ENCODE measurements around the gene RINT1.

The RINT1 gene

DNA sequence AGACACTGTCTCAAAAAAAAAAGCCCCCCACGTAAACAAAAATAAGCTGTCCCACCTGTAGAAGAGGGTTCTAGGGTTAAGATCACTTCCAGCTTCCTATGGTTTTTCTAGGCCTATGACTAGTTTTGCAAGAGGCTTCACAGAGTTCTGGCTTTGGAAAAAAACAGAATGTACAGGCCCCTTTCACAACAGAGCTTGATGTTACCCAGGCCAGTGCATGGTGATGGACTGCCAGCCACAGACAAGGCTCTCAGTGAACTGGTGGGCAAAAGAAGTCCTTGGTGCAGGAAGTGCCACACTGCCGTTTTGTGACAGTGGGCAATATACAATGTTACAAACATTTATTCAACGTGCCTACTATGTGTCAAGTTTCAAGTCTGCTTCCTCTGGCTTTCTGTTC lies 67.5 kb downstream of the RINT1 start:
- DNase-seq (ENCODE audit: low spot score), result no peak

DNA sequence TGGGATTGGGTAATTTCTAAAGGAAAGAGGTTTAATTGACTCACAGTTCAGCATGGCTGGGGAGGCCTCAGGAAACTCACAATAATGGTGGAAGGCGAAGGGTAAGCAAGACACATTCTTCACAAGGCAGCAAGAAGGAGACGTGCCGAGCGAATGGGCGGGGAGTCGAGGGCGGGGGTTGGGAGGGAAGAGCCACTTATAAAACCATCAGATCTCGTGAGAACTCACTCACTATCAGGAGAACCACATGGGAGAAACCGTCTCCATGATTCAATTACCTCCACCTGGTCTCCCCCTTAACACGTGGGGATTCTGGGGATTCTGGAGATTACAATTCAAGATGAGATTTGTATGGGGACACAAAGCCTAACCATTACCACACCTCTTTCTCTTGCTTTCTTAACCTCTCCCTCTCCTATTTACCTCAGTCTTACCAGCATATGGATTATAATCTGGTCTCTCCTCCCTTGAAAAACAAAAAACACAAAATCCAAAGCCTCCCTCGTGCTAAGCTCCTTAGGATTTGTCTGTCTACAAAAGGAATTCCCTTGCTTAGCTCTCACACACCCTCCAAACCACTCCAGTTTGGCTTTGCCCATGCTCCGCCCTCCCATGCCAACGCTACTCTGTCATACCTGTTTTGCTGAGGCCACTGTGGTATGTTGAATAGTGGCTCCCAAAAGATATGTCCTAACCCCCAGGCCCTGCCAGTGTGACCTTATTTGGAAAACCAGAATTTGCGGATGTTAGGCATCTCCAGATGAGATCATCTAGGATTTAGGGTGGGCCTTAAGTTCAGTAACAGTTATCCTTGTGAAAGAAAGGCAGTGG lies 68.9 kb downstream of the RINT1 start:
- no peak for DNase-seq (ENCODE audit: low spot score)

DNA sequence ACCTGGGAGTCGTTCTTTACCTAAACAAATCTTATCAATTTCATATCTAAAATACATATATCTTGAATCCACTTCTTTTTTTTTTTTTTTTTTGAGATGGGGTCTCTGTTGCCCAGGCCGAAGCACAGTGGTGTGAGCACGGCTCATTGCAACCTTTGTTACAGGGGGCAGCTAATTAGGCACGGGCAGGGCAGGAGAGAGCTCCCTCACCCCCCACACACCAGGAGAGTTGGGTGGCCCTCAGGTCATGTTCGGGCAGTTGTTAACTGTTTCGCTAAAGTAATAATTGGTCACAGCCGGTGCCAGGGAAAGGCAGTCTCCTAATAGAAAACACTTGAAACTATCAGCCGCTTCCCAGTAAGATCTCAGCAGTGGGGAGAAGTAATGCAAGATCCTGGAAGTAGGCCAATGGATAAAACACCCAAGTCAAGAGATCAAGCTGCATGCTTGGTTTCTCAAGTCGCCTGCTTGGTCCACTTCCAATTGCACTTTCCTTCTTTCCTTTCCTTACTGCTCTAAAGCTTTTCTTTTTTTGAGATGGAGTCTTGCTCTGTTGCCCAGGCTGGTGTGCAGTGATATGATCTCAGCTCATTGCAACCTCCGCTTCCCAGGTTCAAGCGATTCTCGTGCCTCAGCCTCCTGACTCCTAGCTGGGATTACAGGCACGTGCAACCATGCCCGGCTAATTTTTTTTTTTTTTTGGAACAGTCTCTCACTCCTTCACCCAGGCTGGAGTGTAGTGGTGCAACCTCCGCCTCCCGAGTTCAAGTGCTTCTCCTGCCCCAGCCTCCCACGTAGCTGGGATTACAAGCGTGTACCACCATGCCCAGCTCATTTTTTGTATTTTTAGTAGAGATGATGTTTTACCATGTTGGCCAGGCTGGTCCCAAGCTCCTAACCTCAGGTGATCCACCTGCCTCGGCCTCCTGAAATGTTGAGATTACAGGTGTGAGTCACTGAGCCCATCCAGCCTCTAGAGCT lies 70.6 kb downstream of the RINT1 start:
- DNase-seq (ENCODE audit: low spot score), result no peak

DNA sequence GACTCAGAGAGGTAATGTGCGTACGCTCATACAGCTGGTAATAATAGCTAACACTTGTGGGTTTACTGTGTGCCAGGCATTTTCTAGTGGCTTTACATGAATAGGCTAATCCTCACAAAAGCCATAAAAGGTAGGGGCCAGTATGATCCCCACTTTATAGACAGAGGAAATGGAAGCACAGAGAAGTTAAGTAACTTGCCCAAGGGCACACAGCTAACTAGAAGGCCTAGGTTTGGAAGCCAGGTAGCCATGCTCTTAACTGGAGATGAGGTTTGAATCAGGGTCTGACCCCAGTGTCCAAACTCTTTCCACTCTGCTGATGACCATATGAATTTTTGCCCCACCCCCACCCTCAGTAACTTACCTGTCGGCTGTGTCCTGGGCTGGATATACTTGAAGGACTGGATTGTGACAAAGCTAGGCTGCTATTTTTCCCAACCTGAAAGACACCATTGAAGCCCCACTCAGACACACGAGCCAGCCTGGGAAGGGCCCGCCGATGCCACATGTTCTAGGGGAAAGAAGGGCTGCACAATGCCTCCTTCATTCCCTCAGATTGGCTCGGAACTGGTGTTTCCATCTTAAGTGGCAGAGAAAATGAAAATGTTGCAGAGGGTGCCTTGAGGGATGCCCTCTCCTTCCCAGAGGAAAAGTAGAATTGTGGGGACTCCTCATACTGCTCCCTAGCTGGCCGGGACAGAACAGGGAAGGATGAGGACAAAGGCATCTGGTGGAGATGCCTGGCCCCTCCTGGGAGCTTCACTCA lies 78.3 kb downstream of the RINT1 start:
- DNase-seq (ENCODE audit: low spot score), result no peak

DNA sequence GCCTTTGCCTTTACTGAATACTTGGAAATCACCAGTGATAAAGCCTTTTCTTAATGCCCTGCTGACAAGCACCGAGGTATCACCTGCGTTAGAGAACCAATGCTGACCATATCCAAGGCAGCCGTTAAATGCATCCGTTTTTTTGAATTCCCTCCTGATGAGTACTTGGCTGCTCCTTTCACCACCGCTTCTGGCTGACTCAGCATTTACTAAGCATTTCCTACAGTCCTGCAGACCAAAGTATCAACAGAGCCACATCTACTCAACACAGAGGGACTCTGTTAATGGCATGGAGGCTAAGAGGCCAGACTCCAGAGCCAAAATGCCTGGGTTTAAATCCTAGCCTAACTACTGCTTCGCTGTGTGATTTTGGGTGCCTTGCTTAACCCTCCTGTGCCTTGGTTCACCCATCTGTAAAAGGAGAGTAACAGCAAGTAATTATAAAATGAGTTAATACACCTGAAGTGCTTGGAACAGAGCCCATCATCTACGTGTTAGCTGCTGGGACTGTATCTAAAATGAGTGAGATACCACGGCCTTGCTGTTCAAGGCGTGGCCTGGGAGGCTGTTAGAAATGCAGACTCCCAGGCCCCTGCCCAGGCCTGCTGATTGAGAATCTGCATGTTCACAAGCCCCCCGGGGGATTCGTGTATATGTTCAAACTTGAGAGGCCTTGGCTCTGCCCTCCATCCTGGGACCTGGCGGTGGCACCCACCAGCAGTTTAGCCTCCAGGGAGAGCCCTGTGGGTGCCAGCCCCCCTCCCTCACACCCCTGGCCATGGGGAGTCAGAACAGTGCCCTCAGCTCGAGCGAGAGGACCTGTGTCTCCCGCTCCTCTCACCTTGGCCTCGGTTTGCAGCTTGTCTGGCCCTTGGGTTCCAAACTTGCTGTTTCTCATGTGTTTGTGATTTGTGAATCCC lies 80.1 kb downstream of the RINT1 start:
- no peak for DNase-seq (ENCODE audit: low spot score)

DNA sequence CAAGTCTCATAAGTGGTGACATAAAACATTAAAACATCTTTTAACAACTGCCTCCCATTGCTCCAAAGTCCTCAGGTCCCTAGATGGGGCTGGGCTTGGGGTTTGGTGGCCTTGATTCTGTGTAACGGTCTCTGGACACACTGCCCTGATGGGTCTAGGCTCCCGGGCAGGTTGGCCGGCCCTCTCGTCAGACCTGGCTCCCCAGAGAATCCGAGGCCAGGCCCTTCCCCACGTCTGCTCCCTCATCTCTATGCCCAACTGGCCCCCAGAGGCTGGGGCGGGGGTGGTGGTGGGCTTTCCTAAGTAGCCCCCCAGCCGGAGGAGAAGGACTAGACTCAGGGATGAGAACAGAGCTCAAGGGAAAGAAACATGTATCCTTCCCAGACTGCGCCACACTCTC lies 80.8 kb downstream of the RINT1 start:
- DNase-seq (ENCODE audit: low spot score), result no peak

DNA sequence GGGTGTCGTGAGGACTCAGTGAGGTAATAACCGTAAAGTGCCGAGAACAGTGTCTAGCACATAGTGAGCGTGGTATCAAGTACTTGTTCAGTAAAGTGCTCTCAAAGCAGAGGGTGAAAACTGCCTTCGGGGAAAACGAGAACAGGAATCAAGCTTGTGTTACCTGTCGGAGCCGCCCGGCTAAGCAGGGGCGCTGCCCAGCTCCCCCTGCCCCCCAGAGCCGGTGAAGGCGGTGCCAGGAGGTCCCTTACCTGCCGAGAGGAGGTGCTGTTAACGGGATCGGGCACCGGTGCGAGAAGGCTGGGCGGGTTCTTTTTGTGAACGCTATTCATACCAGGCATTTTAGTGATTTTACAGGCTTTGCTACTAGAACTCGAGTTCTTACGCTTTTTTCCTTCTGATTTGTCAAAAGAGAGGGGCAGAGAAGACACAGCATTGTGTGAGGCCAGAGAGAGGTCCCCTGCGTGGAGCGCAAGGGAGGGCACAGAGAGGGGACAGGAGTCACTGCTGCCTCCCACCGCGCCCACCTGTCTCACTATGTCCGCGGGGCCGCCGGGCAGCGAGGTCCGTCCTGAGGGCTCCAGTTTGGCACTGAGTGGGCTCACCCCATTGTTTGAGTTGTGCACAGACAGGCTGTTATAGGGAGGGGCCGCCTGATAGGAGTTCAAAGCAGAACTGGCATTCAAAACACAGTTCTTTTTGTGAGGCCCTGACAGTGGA lies 81.8 kb downstream of the RINT1 start:
- no peak for DNase-seq (ENCODE audit: low spot score)

DNA sequence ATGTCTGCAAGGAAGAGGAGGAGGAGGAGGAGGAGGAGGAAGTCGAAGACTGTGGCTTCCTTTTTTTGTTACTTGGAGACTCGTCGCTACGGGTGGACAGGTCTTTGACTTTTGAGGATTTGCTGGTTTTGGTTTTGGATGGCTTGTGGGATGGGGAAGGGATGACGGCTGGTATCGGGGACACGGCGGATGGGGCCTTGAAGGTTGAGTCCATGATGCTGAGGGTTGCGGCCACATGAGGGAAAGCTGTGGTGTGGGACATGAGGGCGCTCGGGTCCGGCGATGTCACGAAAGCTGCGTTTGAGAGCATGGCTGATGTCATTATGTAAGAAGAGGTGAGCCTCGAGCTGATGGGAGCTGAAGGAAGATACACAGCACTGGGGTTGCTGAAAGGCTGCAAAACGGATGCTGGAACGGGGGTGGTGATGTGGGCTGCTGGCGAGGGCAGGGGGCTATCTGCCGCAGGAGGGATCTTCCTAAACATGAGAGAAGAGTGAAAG lies 82.4 kb downstream of the RINT1 start:
- no peak for DNase-seq (ENCODE audit: low spot score)

Measured in activated CD4-positive, alpha-beta T cell treated with anti-CD3 and anti-CD28 coated beads, Interleukin-2, Interleukin-4, amounts not matched to agents 100 ng/mL and 50 ng/mL, durations not matched to agents 16 hours and 8 hours (primary cell).